NB4 (cell line): ENCODE measurements around the gene CDH13.

Experiments
- CTCF ChIP-seq: IDR thresholded peaks from one replicate; pipeline ENCODE4 v1.5.1; 2012; ENCODE audit warnings: low read depth, low read length
- MAX ChIP-seq: IDR thresholded peaks from 2 replicates; pipeline ENCODE4 v1.6.1; 2011; ENCODE audit warnings: low read depth, low read length

GRCh38 chr16:83438326-83438725 is 811.6 kb downstream of the CDH13 start:
- TF ChIP-seq MAX (no peak), CTCF (no peak)
